ENCODE measurements around the gene MEI1.

MEI1 gene

GRCh38 chr22:41798736-41799135, 99.4 kb downstream of the MEI1 start:
- DNase-seq (ENCODE audit: low spot score): no peak
- TF ChIP-seq, protein P1, sequence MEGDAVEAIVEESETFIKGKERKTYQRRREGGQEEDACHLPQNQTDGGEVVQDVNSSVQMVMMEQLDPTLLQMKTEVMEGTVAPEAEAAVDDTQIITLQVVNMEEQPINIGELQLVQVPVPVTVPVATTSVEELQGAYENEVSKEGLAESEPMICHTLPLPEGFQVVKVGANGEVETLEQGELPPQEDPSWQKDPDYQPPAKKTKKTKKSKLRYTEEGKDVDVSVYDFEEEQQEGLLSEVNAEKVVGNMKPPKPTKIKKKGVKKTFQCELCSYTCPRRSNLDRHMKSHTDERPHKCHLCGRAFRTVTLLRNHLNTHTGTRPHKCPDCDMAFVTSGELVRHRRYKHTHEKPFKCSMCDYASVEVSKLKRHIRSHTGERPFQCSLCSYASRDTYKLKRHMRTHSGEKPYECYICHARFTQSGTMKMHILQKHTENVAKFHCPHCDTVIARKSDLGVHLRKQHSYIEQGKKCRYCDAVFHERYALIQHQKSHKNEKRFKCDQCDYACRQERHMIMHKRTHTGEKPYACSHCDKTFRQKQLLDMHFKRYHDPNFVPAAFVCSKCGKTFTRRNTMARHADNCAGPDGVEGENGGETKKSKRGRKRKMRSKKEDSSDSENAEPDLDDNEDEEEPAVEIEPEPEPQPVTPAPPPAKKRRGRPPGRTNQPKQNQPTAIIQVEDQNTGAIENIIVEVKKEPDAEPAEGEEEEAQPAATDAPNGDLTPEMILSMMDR (IDR thresholded peaks at IDR 0.05; ENCODE audit: extremely low read depth, missing control alignments): no peak

DNA sequence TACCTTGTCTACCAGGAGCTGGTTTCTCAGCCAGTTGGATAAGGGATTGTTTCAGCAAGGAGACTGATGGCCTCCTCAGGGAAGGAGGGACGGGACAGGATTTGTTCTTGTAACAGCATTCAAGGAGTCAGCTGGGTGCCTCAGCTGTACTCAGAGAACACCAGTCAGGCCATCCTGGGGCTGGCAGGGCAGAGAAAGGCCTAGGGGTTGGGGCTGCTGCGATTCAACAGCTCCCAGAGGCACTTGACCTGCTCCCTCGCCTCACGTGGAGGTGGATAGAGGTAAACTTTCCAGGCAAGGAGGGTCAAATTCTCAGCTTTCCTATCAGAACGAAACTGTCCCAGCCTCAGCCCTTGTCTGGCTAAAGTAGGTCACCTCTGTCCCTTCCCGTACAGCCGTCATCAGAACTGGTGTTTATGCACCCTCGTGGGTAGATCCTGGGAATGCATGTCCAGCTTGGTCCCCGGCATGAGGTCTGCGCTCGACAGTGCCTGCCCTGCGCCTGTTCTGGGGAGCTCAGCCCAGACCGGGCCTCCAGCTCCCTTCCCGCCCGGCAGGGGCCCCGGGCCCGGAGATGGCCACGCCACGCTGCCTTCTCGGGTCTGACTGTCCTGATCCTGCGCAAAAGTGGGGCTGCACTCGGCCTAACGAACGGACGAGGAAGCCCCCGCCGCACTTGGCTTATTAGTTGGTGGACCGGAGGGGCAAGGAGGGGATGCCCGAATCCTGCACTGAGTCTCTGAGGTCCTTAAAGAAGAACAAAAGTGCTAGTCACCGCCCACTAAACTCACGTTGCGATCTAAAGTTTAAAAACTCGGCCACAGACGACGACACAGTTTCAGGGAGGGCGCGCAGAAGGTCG, 100.4 kb downstream of the MEI1 start:
- peak; percentile 64 for DNase-seq (ENCODE audit: low spot score)
- TF ChIP-seq, protein P1 (IDR thresholded peaks at IDR 0.05; ENCODE audit: extremely low read depth, missing control alignments): no peak

- TF ChIP-seq, protein P1 (IDR thresholded peaks at IDR 0.05; ENCODE audit: extremely low read depth, missing control alignments): no peak
- DNase-seq (ENCODE audit: low spot score): peak; percentile 94
Measured at GRCh38 chr22:41800348-41801146, 101.2 kb downstream of the MEI1 start, which contains the start of gene CCDC134. Gene CCDC134 (plus strand): TSS chr22:41800679. CDS start chr22:41808891, 8,212 bp downstream.

GRCh38 chr22:41801147-41801819, 102.0 kb downstream of the MEI1 start:
- TF ChIP-seq, protein P1 (IDR thresholded peaks at IDR 0.05; ENCODE audit: extremely low read depth, missing control alignments): no peak
- DNase-seq (ENCODE audit: low spot score): no peak

DNA sequence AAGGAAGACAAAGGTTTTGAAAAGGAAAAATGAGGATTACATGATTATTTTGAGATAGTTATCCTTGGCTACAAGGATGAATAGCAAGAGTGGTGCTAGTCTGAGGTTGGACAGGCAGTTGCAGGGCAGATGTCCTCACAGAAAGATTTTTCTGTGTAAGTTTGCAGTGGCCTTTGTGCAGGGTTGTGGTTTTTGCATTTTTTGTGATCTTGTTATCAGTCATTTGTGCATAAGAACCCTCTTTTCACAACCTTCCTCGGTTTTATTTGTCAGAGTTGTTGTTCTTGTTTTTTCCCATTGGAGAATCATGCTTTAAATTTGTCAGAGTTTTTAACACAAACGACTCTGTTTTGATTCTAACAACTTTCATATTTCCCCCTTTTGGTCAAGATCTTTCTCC, 102.6 kb downstream of the MEI1 start:
- DNase-seq (ENCODE audit: low spot score): no peak
- TF ChIP-seq, protein P1 (IDR thresholded peaks at IDR 0.05; ENCODE audit: extremely low read depth, missing control alignments): no peak

- no peak for DNase-seq (ENCODE audit: low spot score)
- TF ChIP-seq, protein P1 (IDR thresholded peaks at IDR 0.05; ENCODE audit: extremely low read depth, missing control alignments): no peak
Measured at GRCh38 chr22:41805639-41806038, 106.3 kb downstream of the MEI1 start.

All from GM20000 (cell line).